ENCODE data around the gene CEACAM19. TPM values are rescaled to one million over a fixed set of nuclear protein-coding genes. Genes with fewer than 3 reads are reported as not detected.
A peak's percentile ranks its signal among the peaks of the same experiment; 100 is the strongest.

Gene CEACAM19
- total and polyA plus RNA-seq, 10 of the 15 experiments (the other 5 are each of a cell fraction or from before 2014, with no cell fraction given), result 0.13 to 0.31 (median 0.17) TPM; not detected in 4

DNA sequence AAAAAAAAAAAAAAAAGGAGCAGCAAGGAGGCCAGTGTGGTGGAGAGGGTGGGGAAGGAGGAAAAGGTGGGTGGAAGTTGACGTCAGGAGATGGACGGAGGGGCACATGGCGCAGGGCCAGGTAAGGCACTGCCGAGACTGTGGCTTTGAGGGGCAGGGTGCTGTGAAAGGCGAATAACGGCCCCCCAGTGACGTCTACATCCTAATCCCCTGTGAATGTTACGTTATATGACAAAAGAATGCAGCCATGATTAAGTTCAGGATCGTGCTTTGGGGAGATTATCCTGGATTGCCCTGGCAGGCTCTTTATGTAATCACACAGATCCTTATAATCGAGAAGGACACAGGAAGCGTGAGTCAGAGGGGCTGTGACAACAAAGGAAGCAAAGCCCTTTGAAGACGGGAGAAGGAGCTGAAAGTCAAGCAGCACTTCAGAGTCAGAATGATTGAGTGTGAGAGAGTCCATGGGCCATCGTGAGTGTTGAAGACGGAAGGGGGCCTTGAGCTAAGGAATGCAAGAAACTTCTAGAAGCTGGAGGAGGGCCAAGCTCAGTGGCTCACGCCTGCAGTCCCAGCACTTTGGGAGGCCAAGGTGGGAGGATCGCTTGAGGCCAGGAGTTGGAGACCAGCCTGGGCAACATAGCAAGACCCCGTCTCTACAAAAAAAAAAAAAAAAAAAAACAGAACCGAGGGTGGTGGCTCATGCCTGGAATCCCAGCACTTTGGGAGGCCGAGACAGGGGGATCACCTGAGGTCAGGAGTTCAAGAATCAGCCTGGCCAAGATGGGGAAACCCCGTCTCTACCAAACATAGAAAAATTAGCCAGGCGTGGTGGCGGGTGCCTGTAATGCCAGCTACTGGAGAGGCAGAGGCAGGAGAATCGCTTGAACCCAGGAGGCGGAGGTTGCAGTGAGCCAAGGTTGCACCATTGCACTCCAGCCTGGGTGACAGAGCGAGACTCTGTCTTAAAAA, 13.9 kb downstream of the CEACAM19 start:
- peak overlapping the region; percentile 28; the same call in 1 of the 2 replicates for H3K4me3 ChIP-seq
- ATAC-seq, result 0 out of 3 replicates have a peak, but pooled peaks have one; percentile 10
- SMC1A ChIA-PET (ENCODE audit: uncharacterized antibody, unreplicated experiment), result interaction anchor here (1.4 kb wide), 1 partner anchor 86 kb away, joined by 4 read pairs; no protein-coding TSS in a partner anchor
- in situ Hi-C loops (cut with MboI), result no loop called here
- no peaks in the 10 kb centered on the region for H3K36me3 ChIP-seq (ENCODE audit: control insufficient read depth in 2 of 2, insufficient read depth in 2 of 2, low read length in 1 of 2)
- intact Hi-C loops (cut with micrococcal nuclease; ENCODE audit: unreplicated experiment), result loop anchor here (2.0 kb wide), 1 partner anchor 30 kb away; no protein-coding TSS in a partner anchor
- H4K20me1 ChIP-seq (ENCODE audit: control insufficient read depth, insufficient read depth), result no peaks in the 10 kb centered on the region
- no peak overlapping the region for H2AFZ ChIP-seq (ENCODE audit: control insufficient read depth, low read depth, low read length)
- H3K4me1 ChIP-seq (ENCODE audit: control insufficient read depth, insufficient read depth, low read length), result peaks cover 40% of the 10 kb centered on the region
- no peaks in the 10 kb centered on the region for H3K27me3 ChIP-seq (replicated peaks in 1 of 2; ENCODE audit: control insufficient read depth in 2 of 2, insufficient read depth in 2 of 2, low read length in 1 of 2)
- no peak overlapping the region for H3K27ac ChIP-seq (ENCODE audit: control insufficient read depth, insufficient read depth)
- H3K79me2 ChIP-seq (ENCODE audit: control insufficient read depth, insufficient read depth, low read length), result no peaks in the 10 kb centered on the region
- no peak overlapping the region for H3K9ac ChIP-seq (ENCODE audit: control insufficient read depth, insufficient read depth, low read length)
- H3K9me3 ChIP-seq (replicated peaks; ENCODE audit: control insufficient read depth, insufficient read depth, low read length), result no peaks in the 10 kb centered on the region
- CTCF ChIA-PET, result interaction anchor here (0.7 to 1.7 kb wide), 4 partner anchors 28 to 407 kb away, joined by 3 to 7 read pairs (median 4); no protein-coding TSS in a partner anchor
- H3K4me2 ChIP-seq (ENCODE audit: control insufficient read depth, insufficient read depth), result peak overlapping the region; percentile 48
- DNase-seq (ENCODE audit: low read depth, low spot score), result no peak
- WGBS (ENCODE audit: insufficient coverage, insufficient replicate concordance, low lambda C conversion rate, missing lambda C conversion rate), result 16% methylated on average over 20 of the region's 25 CpGs
- RAD21 ChIA-PET (ENCODE audit: unreplicated experiment), result interaction anchor here (0.7 to 1.0 kb wide), 2 partner anchors 39 to 783 kb away, joined by 3 read pairs; no protein-coding TSS in a partner anchor
- POLR2A ChIA-PET, result no interaction called here
- no peak for FAIRE-seq
- BruUV-seq (replicated peaks), result no TSS peak
- no peak for TF ChIP-seq SIN3A (IDR thresholded peaks at IDR 0.05; ENCODE audit: low read depth, low read length)
- TF ChIP-seq CREM (IDR thresholded peaks at IDR 0.05; ENCODE audit: low read depth), result peak; percentile 16; the same call in 1 of the 2 replicates
- TF ChIP-seq POU2F2 (IDR thresholded peaks at IDR 0.05; ENCODE audit: borderline replicate concordance, low read depth, low read length), result no peak
- TF ChIP-seq, protein P1, sequence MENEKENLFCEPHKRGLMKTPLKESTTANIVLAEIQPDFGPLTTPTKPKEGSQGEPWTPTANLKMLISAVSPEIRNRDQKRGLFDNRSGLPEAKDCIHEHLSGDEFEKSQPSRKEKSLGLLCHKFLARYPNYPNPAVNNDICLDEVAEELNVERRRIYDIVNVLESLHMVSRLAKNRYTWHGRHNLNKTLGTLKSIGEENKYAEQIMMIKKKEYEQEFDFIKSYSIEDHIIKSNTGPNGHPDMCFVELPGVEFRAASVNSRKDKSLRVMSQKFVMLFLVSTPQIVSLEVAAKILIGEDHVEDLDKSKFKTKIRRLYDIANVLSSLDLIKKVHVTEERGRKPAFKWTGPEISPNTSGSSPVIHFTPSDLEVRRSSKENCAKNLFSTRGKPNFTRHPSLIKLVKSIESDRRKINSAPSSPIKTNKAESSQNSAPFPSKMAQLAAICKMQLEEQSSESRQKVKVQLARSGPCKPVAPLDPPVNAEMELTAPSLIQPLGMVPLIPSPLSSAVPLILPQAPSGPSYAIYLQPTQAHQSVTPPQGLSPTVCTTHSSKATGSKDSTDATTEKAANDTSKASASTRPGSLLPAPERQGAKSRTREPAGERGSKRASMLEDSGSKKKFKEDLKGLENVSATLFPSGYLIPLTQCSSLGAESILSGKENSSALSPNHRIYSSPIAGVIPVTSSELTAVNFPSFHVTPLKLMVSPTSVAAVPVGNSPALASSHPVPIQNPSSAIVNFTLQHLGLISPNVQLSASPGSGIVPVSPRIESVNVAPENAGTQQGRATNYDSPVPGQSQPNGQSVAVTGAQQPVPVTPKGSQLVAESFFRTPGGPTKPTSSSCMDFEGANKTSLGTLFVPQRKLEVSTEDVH (IDR thresholded peaks at IDR 0.05; ENCODE audit: low read depth, partially characterized antibody), result no peak
- peak; percentile 37; the same call in 1 of the 2 replicates for TF ChIP-seq RUNX3 (IDR thresholded peaks at IDR 0.05; ENCODE audit: low read length)
- TF ChIP-seq EED (IDR thresholded peaks at IDR 0.05; ENCODE audit: low read depth), result peak; percentile 55
- TF ChIP-seq SMARCA5 (IDR thresholded peaks at IDR 0.05), result no peak
- no peak for TF ChIP-seq GABPA (IDR thresholded peaks at IDR 0.05; ENCODE audit: low read depth)
- TF ChIP-seq ZBED1 (IDR thresholded peaks at IDR 0.05; ENCODE audit: borderline replicate concordance), result no peak
- no peak for TF ChIP-seq KLF5 (IDR thresholded peaks at IDR 0.05; ENCODE audit: partially characterized antibody)
- no peak for TF ChIP-seq MYB (IDR thresholded peaks at IDR 0.05; ENCODE audit: borderline replicate concordance, low read depth, low read length)
- TF ChIP-seq, protein P2, sequence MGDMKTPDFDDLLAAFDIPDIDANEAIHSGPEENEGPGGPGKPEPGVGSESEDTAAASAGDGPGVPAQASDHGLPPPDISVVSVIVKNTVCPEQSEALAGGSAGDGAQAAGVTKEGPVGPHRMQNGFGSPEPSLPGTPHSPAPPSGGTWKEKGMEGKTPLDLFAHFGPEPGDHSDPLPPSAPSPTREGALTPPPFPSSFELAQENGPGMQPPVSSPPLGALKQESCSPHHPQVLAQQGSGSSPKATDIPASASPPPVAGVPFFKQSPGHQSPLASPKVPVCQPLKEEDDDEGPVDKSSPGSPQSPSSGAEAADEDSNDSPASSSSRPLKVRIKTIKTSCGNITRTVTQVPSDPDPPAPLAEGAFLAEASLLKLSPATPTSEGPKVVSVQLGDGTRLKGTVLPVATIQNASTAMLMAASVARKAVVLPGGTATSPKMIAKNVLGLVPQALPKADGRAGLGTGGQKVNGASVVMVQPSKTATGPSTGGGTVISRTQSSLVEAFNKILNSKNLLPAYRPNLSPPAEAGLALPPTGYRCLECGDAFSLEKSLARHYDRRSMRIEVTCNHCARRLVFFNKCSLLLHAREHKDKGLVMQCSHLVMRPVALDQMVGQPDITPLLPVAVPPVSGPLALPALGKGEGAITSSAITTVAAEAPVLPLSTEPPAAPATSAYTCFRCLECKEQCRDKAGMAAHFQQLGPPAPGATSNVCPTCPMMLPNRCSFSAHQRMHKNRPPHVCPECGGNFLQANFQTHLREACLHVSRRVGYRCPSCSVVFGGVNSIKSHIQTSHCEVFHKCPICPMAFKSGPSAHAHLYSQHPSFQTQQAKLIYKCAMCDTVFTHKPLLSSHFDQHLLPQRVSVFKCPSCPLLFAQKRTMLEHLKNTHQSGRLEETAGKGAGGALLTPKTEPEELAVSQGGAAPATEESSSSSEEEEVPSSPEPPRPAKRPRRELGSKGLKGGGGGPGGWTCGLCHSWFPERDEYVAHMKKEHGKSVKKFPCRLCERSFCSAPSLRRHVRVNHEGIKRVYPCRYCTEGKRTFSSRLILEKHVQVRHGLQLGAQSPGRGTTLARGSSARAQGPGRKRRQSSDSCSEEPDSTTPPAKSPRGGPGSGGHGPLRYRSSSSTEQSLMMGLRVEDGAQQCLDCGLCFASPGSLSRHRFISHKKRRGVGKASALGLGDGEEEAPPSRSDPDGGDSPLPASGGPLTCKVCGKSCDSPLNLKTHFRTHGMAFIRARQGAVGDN (IDR thresholded peaks at IDR 0.05), result no peak
- TF ChIP-seq SMAD1 (IDR thresholded peaks at IDR 0.05; ENCODE audit: low read depth, partially characterized antibody), result no peak
- TF ChIP-seq, protein P3, sequence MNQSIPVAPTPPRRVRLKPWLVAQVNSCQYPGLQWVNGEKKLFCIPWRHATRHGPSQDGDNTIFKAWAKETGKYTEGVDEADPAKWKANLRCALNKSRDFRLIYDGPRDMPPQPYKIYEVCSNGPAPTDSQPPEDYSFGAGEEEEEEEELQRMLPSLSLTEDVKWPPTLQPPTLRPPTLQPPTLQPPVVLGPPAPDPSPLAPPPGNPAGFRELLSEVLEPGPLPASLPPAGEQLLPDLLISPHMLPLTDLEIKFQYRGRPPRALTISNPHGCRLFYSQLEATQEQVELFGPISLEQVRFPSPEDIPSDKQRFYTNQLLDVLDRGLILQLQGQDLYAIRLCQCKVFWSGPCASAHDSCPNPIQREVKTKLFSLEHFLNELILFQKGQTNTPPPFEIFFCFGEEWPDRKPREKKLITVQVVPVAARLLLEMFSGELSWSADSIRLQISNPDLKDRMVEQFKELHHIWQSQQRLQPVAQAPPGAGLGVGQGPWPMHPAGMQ (IDR thresholded peaks at IDR 0.05; ENCODE audit: borderline replicate concordance), result no peak
- TF ChIP-seq HDAC6 (IDR thresholded peaks at IDR 0.05; ENCODE audit: unreplicated experiment), result no peak
